HepG2 (cell line): Measurements from ENCODE around the gene ZBTB46. TPM values are rescaled to one million over a fixed set of nuclear protein-coding genes. Genes with fewer than 3 reads are reported as not detected.

Experiments
- DMAP1 ChIP-seq: IDR thresholded peaks from 2 replicates; pipeline ENCODE4 v1.6.1; 2016
- DNMT3B ChIP-seq: conservative IDR thresholded peaks from 2 replicates; pipeline ENCODE4 v1.6.1; 2016; ENCODE audit warnings: missing biosample characterization, control low read depth
- EP300 ChIP-seq, 3 experiments: sonication (generic) in 1 of 3; formaldehyde crosslinking in 1 of 3; IDR thresholded peaks; 2 replicates each; pipeline versions ENCODE4 v1.5.1 to v1.6.1; 2011 to 2020; ENCODE audit warnings: low read depth in 2 of 3, low read length in 2 of 3, borderline replicate concordance in 1 of 3, improper control_type of control experiment in 1 of 3, mild to moderate bottlenecking in 1 of 3, missing genetic modification reagents in 1 of 3, moderate library complexity in 1 of 3
- FOSL1 ChIP-seq: sonication (generic); formaldehyde crosslinking; IDR thresholded peaks from 2 replicates; pipeline ENCODE4 v1.9.0; 2021; ENCODE audit warnings: missing genetic modification reagents, borderline replicate concordance
- HIC2 ChIP-seq: sonication (generic); formaldehyde crosslinking; IDR thresholded peaks from 2 replicates; pipeline ENCODE4 v1.9.0; 2022; ENCODE audit warnings: low read depth, missing genetic modification reagents
- KAT2B ChIP-seq: fragments of 150-350 bp; IDR thresholded peaks from 2 replicates; pipeline ENCODE4 v1.6.1; 2014; ENCODE audit warnings: low read depth, low read length, borderline replicate concordance
- KDM6A ChIP-seq: IDR thresholded peaks from 2 replicates; pipeline ENCODE4 v1.6.1; 2016; ENCODE audit warnings: low read depth
- NFKBIZ ChIP-seq: IDR thresholded peaks from 2 replicates; pipeline ENCODE4 v1.6.1; 2018; ENCODE audit warnings: missing genetic modification reagents, missing compliant biosample characterization
- RNF219 ChIP-seq: sonication (generic); formaldehyde crosslinking; IDR thresholded peaks from 2 replicates; pipeline ENCODE4 v1.5.0; 2020; ENCODE audit warnings: mild to moderate bottlenecking, missing genetic modification reagents
- TBL1XR1 ChIP-seq: fragments of 150-350 bp; IDR thresholded peaks from 2 replicates; pipeline ENCODE4 v1.6.1; 2014; ENCODE audit warnings: borderline replicate concordance, low read length; ENCODE audit not compliant: partially characterized antibody
- TFDP2 ChIP-seq: sonication (generic); formaldehyde crosslinking; IDR thresholded peaks from 2 replicates; pipeline ENCODE4 v1.4.0; 2020; ENCODE audit warnings: missing genetic modification reagents
- ZBTB7B ChIP-seq: sonication (generic); formaldehyde crosslinking; IDR thresholded peaks from 2 replicates; pipeline ENCODE4 v1.4.0; 2020; ENCODE audit warnings: missing genetic modification reagents
- ZKSCAN1 ChIP-seq: fragments of 150-350 bp; IDR thresholded peaks from 2 replicates; pipeline ENCODE4 v1.6.1; 2014; ENCODE audit warnings: low read length
- ZNF143 ChIP-seq: sonication (generic); formaldehyde crosslinking; IDR thresholded peaks from 2 replicates; pipeline ENCODE4 v1.4.0; 2020; ENCODE audit warnings: missing genetic modification reagents
- ZNF160 ChIP-seq: sonication (generic); formaldehyde crosslinking; IDR thresholded peaks from 2 replicates; pipeline ENCODE4 v1.8.0; 2022; ENCODE audit warnings: mild to moderate bottlenecking, inconsistent platforms, missing genetic modification reagents
- ZNF337 ChIP-seq: sonication (generic); formaldehyde crosslinking; IDR thresholded peaks from 2 replicates; pipeline ENCODE4 v1.5.1; 2020; ENCODE audit warnings: missing genetic modification reagents, low read depth, mild to moderate bottlenecking, borderline replicate concordance
- ZNF501 ChIP-seq: sonication (generic); formaldehyde crosslinking; IDR thresholded peaks from 2 replicates; pipeline ENCODE4 v1.5.1; 2020; ENCODE audit warnings: mild to moderate bottlenecking, moderate library complexity, missing genetic modification reagents
- ZNF567 ChIP-seq: sonication (generic); formaldehyde crosslinking; IDR thresholded peaks from 2 replicates; pipeline ENCODE4 v1.8.1; 2023; ENCODE audit warnings: mild to moderate bottlenecking, missing genetic modification reagents, borderline replicate concordance
- ZNF572 ChIP-seq: sonication (generic); formaldehyde crosslinking; IDR thresholded peaks from 2 replicates; pipeline ENCODE4 v1.5.1; 2020; ENCODE audit warnings: mild to moderate bottlenecking, missing genetic modification reagents
- ZNF597 ChIP-seq: sonication (generic); formaldehyde crosslinking; IDR thresholded peaks from 2 replicates; pipeline ENCODE4 v1.5.0; 2020; ENCODE audit warnings: missing genetic modification reagents
- polyA plus RNA-seq, 8 experiments: library from polyadenylated mRNA; depleted of rRNA in 3 of 8; stranded (reverse) in 7 of 8; unstranded in 1 of 8; fragments of >200 nt; fragmentation: Illumina TruSeq in 4 of 8; extraction: Trizol in 4 of 8; gene quantifications; 2 replicates each; pipeline versions ENCODE4 v1.2.1 to v1.2.3, GENCODE V29; 2011 to 2016; ENCODE audit warnings: low read depth in 4 of 8, missing spikeins in 1 of 8, mixed read lengths in 1 of 8; ENCODE audit not compliant: insufficient read depth in 1 of 8
- total RNA-seq, 5 experiments: library from RNA; depleted of rRNA; stranded (reverse); fragments of >200 nt; fragmentation: Illumina TruSeq; extraction: Trizol; gene quantifications; 2 replicates each; pipeline ENCODE4 v1.2.3, GENCODE V29; 2016; ENCODE audit warnings: low read depth in 1 of 5

ZBTB46 gene
- total and polyA plus RNA-seq, 2 of the 13 experiments (the other 11 are each of a cell fraction or from before 2014, with no cell fraction given), result 1.6 to 13.5 TPM

GRCh38 chr20:63858393-63859165 is 27.5 kb upstream of the ZBTB46 start (continued):
- TF ChIP-seq ZNF597 (CRISPR knock-in tag) (no peak), DMAP1 (peak; percentile 61; the same call in 1 of the 2 replicates), KAT2B (no peak), DNMT3B (CRISPR knock-in tag) (0 out of 2 replicates have a peak, but pooled peaks have one; percentile 16), ZNF501 (CRISPR knock-in tag) (no peak; the same call in 1 of the 2 replicates), RNF219 (CRISPR knock-in tag) (no peak), KDM6A (CRISPR knock-in tag) (no peak), NFKBIZ (CRISPR knock-in tag) (0 out of 2 replicates have a peak, but pooled peaks have one; percentile 56), FOSL1 (CRISPR knock-in tag) (no peak), ZNF160 (peak; percentile 26; the same call in 1 of the 2 replicates), HIC2 (CRISPR knock-in tag) (peak; percentile 88), ZNF567 (CRISPR knock-in tag) (peak; percentile 98), TFDP2 (CRISPR knock-in tag) (0 out of 2 replicates have a peak, but pooled peaks have one; percentile 61), TBL1XR1 (no peak), ZNF143 (peak; percentile 49; the same call in 1 of the 2 replicates), ZKSCAN1 (no peak), ZNF337 (CRISPR knock-in tag) (0 out of 2 replicates have a peak, but pooled peaks have one; percentile 73), EP300 (IDR thresholded peaks at IDR 0.05; ENCODE audit: low read depth in 2 of 2, low read length in 2 of 2) (peak in 1 of 2 experiments; percentile 25; a peak in 1 of 4 replicates), EP300 (CRISPR knock-in tag; IDR thresholded peaks at IDR 0.05; ENCODE audit: borderline replicate concordance) (peak; percentile 13; the same call in 1 of the 2 replicates), ZBTB7B (CRISPR knock-in tag) (peak; percentile 79), ZNF572 (CRISPR knock-in tag) (peak; percentile 98)
